ENCODE results near the gene CUL4B.
"Not testable (repeated sequence)": the region's sequence is repeated elsewhere in the genome, so short reads cannot be mapped to it uniquely, and the experiment has no call there.

CUL4B gene

DNA sequence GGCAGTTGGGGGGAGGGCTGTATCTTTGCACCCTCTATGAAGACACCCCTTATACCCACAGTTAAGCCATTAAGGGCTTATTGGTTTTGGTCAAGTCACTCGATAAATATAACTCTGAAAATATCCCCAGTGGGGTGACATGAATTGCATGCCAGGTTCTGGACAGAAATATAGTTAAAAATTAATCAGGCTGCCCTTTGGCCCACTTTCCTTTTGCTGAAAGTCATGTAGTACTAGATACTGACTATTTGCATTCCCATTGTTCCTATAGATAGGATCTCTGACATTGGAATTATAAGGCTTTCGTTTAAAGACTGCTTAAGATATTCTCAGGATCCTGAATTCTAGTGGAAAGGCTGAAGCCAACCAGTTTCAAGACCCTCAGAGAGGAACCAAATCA is 48.1 kb downstream of the CUL4B start:
- Histone ChIP-seq H3K9me3 (ENCODE audit: control insufficient read depth, low read length) (no peaks in the 10 kb centered on the region), H3K9ac (ENCODE audit: low read length) (no peak overlapping the region), H3K4me1 (ENCODE audit: control insufficient read depth, insufficient read depth, low read length) (peaks cover 11% of the 10 kb centered on the region), H3K4me3 (ENCODE audit: low read length) (no peak overlapping the region), H3K36me3 (ENCODE audit: control insufficient read depth, insufficient read depth, low read length) (no peaks in the 10 kb centered on the region), H3K27me3 (ENCODE audit: control insufficient read depth, insufficient read depth, low read length) (no peaks in the 10 kb centered on the region)

GRCh38 chrX:120512222-120512621 is 48.5 kb downstream of the CUL4B start:
- Histone ChIP-seq H3K9ac (ENCODE audit: low read length) (no peak overlapping the region), H3K36me3 (ENCODE audit: control insufficient read depth, insufficient read depth, low read length) (no peaks in the 10 kb centered on the region), H3K4me3 (ENCODE audit: low read length) (no peak overlapping the region), H3K4me1 (ENCODE audit: control insufficient read depth, insufficient read depth, low read length) (peaks cover 11% of the 10 kb centered on the region), H3K27me3 (ENCODE audit: control insufficient read depth, insufficient read depth, low read length) (no peaks in the 10 kb centered on the region), H3K9me3 (ENCODE audit: control insufficient read depth, low read length) (no peaks in the 10 kb centered on the region)

DNA sequence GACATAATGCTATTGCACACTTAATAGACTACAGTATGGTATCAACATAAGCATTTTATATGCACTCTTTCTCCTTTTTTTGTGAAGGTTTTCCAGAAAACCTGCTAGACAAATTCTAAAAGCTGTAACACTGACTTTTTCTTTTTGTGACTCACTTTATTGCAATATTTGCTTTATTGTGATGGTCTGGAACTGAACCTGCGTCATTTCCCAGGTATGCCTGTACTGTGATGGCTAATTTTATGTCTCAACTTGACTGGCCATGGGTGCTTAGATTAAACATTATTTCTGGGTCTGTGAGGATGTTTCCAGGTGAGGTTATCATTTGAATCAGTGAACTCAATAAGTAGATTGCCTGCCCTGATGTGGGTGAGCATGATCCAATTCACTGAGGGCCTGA is 56.2 kb downstream of the CUL4B start:
- Histone ChIP-seq H3K9me3 (ENCODE audit: control insufficient read depth, low read length) (no peaks in the 10 kb centered on the region), H3K4me1 (ENCODE audit: control insufficient read depth, insufficient read depth, low read length) (no peaks in the 10 kb centered on the region), H3K27me3 (ENCODE audit: control insufficient read depth, insufficient read depth, low read length) (no peaks in the 10 kb centered on the region), H3K4me3 (ENCODE audit: low read length) (no peak overlapping the region), H3K36me3 (ENCODE audit: control insufficient read depth, insufficient read depth, low read length) (no peaks in the 10 kb centered on the region), H3K9ac (ENCODE audit: low read length) (no peak overlapping the region)

DNA sequence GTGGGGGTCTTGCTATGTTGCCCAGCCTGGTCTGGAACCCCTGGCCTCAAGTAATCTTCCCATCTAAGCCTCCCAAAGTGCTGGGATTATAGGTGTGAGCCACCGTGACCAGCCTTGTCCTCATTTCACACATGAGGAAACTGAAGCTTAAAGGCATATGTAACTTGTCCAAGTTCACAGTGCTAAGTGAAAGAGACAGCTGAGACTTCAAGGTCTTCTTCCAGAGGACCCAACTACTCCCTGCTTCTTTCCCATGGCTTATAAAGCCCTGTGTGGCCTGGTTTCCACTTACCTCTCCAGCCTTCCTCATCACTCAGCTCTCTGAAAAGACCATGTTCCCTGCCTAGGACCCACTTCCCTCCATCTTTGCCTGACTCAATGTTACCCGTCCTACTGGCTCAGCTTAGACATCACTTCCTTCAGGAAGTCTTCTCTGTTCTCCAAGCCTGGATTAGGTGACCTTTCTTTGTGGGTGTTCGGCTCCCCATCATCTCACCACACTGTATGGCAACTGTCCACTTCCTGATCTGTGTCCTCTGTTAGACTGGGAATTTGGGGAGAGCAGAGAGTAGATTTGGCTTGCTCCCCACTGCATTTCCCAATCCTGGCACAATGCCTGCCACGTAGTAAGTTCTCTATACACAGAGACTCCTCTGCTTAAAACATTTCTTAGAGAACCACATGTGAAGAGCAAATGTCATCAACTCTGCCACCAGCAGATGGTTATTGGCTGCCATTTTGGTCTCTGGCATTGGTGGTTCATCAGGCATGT is 61.3 kb downstream of the CUL4B start:
- H3K9ac ChIP-seq (ENCODE audit: low read length), result no peak overlapping the region
- H3K4me3 ChIP-seq (ENCODE audit: low read length), result no peak overlapping the region
- H3K4me1 ChIP-seq (ENCODE audit: control insufficient read depth, insufficient read depth, low read length), result no peaks in the 10 kb centered on the region

GRCh38 chrX:120490119-120490518 is 70.6 kb downstream of the CUL4B start:
- H3K4me3 ChIP-seq (ENCODE audit: low read length); H3K9me3 ChIP-seq (ENCODE audit: control insufficient read depth, low read length); H3K4me1 ChIP-seq (ENCODE audit: control insufficient read depth, insufficient read depth, low read length); H3K27me3 ChIP-seq (ENCODE audit: control insufficient read depth, insufficient read depth, low read length); H3K36me3 ChIP-seq (ENCODE audit: control insufficient read depth, insufficient read depth, low read length); H3K9ac ChIP-seq (ENCODE audit: low read length): not testable (repeated sequence)

More for the DNA sequence above, 61.3 kb downstream of the CUL4B start:
- Histone ChIP-seq H3K27me3 (ENCODE audit: control insufficient read depth, insufficient read depth, low read length) (no peaks in the 10 kb centered on the region), H3K9me3 (ENCODE audit: control insufficient read depth, low read length) (no peaks in the 10 kb centered on the region), H3K36me3 (ENCODE audit: control insufficient read depth, insufficient read depth, low read length) (no peaks in the 10 kb centered on the region)

DNA sequence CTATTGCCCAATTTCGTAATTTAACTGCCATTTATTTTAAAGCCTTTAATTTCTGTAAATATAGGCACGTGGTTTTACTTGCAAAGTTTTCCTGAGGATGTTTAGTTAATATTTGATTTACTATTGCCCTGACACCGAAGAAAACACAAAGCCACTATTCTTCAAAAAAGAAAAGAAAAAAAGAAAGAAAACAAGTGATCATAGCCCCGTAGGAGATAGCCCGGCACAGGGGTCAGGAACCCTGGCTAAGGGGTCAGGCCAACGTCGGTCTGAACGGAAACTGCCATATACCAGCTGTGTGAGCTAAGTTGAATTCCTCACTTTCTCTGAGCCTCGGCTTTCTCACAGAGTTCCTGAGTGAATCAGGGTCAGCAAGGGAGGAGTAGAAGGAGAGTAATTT is 74.0 kb downstream of the CUL4B start:
- Histone ChIP-seq H3K27me3 (ENCODE audit: control insufficient read depth, insufficient read depth, low read length) (no peaks in the 10 kb centered on the region), H3K4me3 (ENCODE audit: low read length) (no peak overlapping the region), H3K9me3 (ENCODE audit: control insufficient read depth, low read length) (no peaks in the 10 kb centered on the region), H3K4me1 (ENCODE audit: control insufficient read depth, insufficient read depth, low read length) (no peaks in the 10 kb centered on the region), H3K9ac (ENCODE audit: low read length) (no peak overlapping the region), H3K36me3 (ENCODE audit: control insufficient read depth, insufficient read depth, low read length) (no peaks in the 10 kb centered on the region)

- no peaks in the 10 kb centered on the region for H3K4me1 ChIP-seq (ENCODE audit: control insufficient read depth, insufficient read depth, low read length)
- H3K9ac ChIP-seq (ENCODE audit: low read length), result peak overlapping the region; percentile 71
- H3K36me3 ChIP-seq (ENCODE audit: control insufficient read depth, insufficient read depth, low read length), result no peaks in the 10 kb centered on the region
- H3K4me3 ChIP-seq (ENCODE audit: low read length), result peak overlapping the region; percentile 18
- no peaks in the 10 kb centered on the region for H3K9me3 ChIP-seq (ENCODE audit: control insufficient read depth, low read length)
- no peaks in the 10 kb centered on the region for H3K27me3 ChIP-seq (ENCODE audit: control insufficient read depth, insufficient read depth, low read length)
Observed at GRCh38 chrX:120485638-120486520, 74.9 kb downstream of the CUL4B start.

GRCh38 chrX:120485315-120485637 is 75.5 kb downstream of the CUL4B start:
- H3K9ac ChIP-seq (ENCODE audit: low read length), result peak overlapping the region; percentile 71
- no peaks in the 10 kb centered on the region for H3K36me3 ChIP-seq (ENCODE audit: control insufficient read depth, insufficient read depth, low read length)
- H3K27me3 ChIP-seq (ENCODE audit: control insufficient read depth, insufficient read depth, low read length), result no peaks in the 10 kb centered on the region
- H3K9me3 ChIP-seq (ENCODE audit: control insufficient read depth, low read length), result no peaks in the 10 kb centered on the region
- H3K4me1 ChIP-seq (ENCODE audit: control insufficient read depth, insufficient read depth, low read length), result no peaks in the 10 kb centered on the region
- H3K4me3 ChIP-seq (ENCODE audit: low read length), result no peak overlapping the region

- Histone ChIP-seq H3K27me3 (ENCODE audit: control insufficient read depth, insufficient read depth, low read length) (no peaks in the 10 kb centered on the region), H3K4me3 (ENCODE audit: low read length) (no peak overlapping the region), H3K36me3 (ENCODE audit: control insufficient read depth, insufficient read depth, low read length) (no peaks in the 10 kb centered on the region), H3K9ac (ENCODE audit: low read length) (no peak overlapping the region), H3K4me1 (ENCODE audit: control insufficient read depth, insufficient read depth, low read length) (no peaks in the 10 kb centered on the region), H3K9me3 (ENCODE audit: control insufficient read depth, low read length) (no peaks in the 10 kb centered on the region)
Observed at GRCh38 chrX:120477453-120477852, 83.3 kb downstream of the CUL4B start.

- Histone ChIP-seq H3K4me1 (ENCODE audit: control insufficient read depth, insufficient read depth, low read length) (no peaks in the 10 kb centered on the region), H3K4me3 (ENCODE audit: low read length) (no peak overlapping the region), H3K9ac (ENCODE audit: low read length) (no peak overlapping the region), H3K9me3 (ENCODE audit: control insufficient read depth, low read length) (no peaks in the 10 kb centered on the region), H3K36me3 (ENCODE audit: control insufficient read depth, insufficient read depth, low read length) (no peaks in the 10 kb centered on the region), H3K27me3 (ENCODE audit: control insufficient read depth, insufficient read depth, low read length) (no peaks in the 10 kb centered on the region)
Observed at GRCh38 chrX:120476714-120477113, 84.0 kb downstream of the CUL4B start.

DNA sequence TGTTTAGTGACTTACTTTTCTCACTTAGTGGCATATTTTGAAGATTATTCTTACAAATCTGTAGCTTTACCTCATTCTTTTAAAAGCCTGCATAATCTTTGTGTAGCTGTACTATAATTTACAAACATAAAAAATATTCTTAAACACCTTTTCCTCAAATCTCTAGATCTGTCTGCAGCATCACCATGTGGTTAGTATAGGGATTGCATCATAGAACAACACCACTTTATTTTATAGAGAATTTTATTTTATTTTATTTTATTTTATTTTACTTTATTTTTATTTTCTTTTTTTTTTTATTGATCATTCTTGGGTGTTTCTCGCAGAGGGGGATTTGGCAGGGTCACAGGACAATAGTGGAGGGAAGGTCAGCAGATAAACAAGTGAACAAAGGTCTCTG is 85.3 kb downstream of the CUL4B start:
- H3K27me3 ChIP-seq (ENCODE audit: control insufficient read depth, insufficient read depth, low read length); H3K4me3 ChIP-seq (ENCODE audit: low read length); H3K9me3 ChIP-seq (ENCODE audit: control insufficient read depth, low read length); H3K36me3 ChIP-seq (ENCODE audit: control insufficient read depth, insufficient read depth, low read length); H3K9ac ChIP-seq (ENCODE audit: low read length); H3K4me1 ChIP-seq (ENCODE audit: control insufficient read depth, insufficient read depth, low read length): not testable (repeated sequence)
